Endothelial cell of umbilical vein (primary cell): ENCODE results near the gene ARHGEF7. TPM values are rescaled to one million over a fixed set of nuclear protein-coding genes. Genes with fewer than 3 reads are reported as not detected.

ENCODE experiments used
- BruUV-seq: library from RNA; stranded (reverse); fragments of 400-500 nt; replicated peaks from 2 replicates; lab custom pipeline; 2021; lab: Mats Ljungman, UMichigan
- CTCF ChIA-PET: fragments of 300-600, 350-600 bp; sonication (Branson Sonifier 250); formaldehyde crosslinking; loops from one replicate; lab custom pipeline; 2021; ENCODE audit warnings: antibody characterized with exemption, inconsistent platforms; lab: Charles Lee
- POLR2A ChIA-PET: fragments of 300-600, 350-600 bp; sonication (Branson Sonifier 250); formaldehyde crosslinking; loops from one replicate; lab custom pipeline; 2021; ENCODE audit warnings: antibody characterized with exemption, inconsistent platforms; lab: Charles Lee
- DNase-seq: peaks from one replicate; pipeline ENCODE4 v3.0.0-alpha.2; 2011; ENCODE audit warnings: low read depth, low spot score
- FAIRE-seq: peaks from 2 replicates; lab custom pipeline; 2011; peaks lifted over from hg19 to GRCh38; lab: Jason Lieb, UNC
- H2AFZ ChIP-seq: 2 replicates; pipeline ENCODE4 v1.6.0; 2012; ENCODE audit warnings: low read depth, low read length, control low read depth, inconsistent platforms
- H3K27ac ChIP-seq: 2 replicates; pipeline ENCODE4 v1.5.1; 2011; ENCODE audit warnings: low read depth, mild to moderate bottlenecking, control low read depth, low read length, moderate library complexity; ENCODE audit not compliant: insufficient read depth
- H3K27me3 ChIP-seq, 2 experiments: 2 replicates each; pipeline versions ENCODE4 v1.6.0 to v1.6.1; 2011; ENCODE audit warnings: low read length in 2 of 2, mixed read lengths in 1 of 2; ENCODE audit not compliant: control insufficient read depth in 2 of 2, insufficient read depth in 2 of 2
- H3K36me3 ChIP-seq, 2 experiments: 2 replicates in 1 of 2; 3 replicates in 1 of 2; pipeline ENCODE4 v1.5.1; 2011; ENCODE audit warnings: low read length in 2 of 2, mild to moderate bottlenecking in 1 of 2, moderate library complexity in 1 of 2; ENCODE audit not compliant: control insufficient read depth in 2 of 2, insufficient read depth in 2 of 2; ENCODE audit errors: extremely low read depth in 1 of 2
- H3K4me1 ChIP-seq: 3 replicates; pipeline ENCODE4 v1.5.1; 2011; ENCODE audit warnings: mild to moderate bottlenecking, low read length; ENCODE audit not compliant: control insufficient read depth, insufficient read depth; ENCODE audit errors: extremely low read depth
- H3K4me2 ChIP-seq: 2 replicates; pipeline ENCODE4 v1.6.1; 2011; ENCODE audit warnings: low read length, control low read depth, mixed read lengths; ENCODE audit not compliant: insufficient read depth
- H3K4me3 ChIP-seq, 3 experiments: fragments of 200-600 bp in 1 of 3; sonication (generic), shearing (Covaris generic) in 1 of 3; replicated peaks in 1 of 3; 2 replicates each; pipeline ENCODE4 v1.5.1; 2011 to 2016; ENCODE audit warnings: control low read depth in 3 of 3, low read length in 3 of 3, mild to moderate bottlenecking in 2 of 3, inconsistent platforms in 1 of 3, low read depth in 1 of 3, moderate library complexity in 1 of 3; ENCODE audit not compliant: insufficient read depth in 1 of 3
- H3K79me2 ChIP-seq: 2 replicates; pipeline ENCODE4 v1.6.0; 2012; ENCODE audit warnings: low read length, inconsistent platforms; ENCODE audit not compliant: control insufficient read depth, insufficient read depth
- H3K9ac ChIP-seq: replicated peaks from 2 replicates; pipeline ENCODE3; 2011; ENCODE audit warnings: low read length, control low read depth; ENCODE audit not compliant: insufficient read depth; ENCODE audit errors: extremely low read depth
- H3K9me1 ChIP-seq: replicated peaks from 3 replicates; pipeline ENCODE4 v1.6.0; 2011; ENCODE audit warnings: mild to moderate bottlenecking, low read length; ENCODE audit not compliant: control insufficient read depth, insufficient read depth; ENCODE audit errors: extremely low read depth
- H3K9me3 ChIP-seq: replicated peaks from 2 replicates; pipeline ENCODE4 v1.5.1; 2012; ENCODE audit warnings: low read length, inconsistent platforms; ENCODE audit not compliant: control insufficient read depth, insufficient read depth
- H4K20me1 ChIP-seq: replicated peaks from 2 replicates; pipeline ENCODE3; 2011; ENCODE audit warnings: mild to moderate bottlenecking, low read length; ENCODE audit not compliant: control insufficient read depth, insufficient read depth; ENCODE audit errors: extremely low read depth
- CTCF ChIP-seq, 2 donors: IDR thresholded peaks; 1 replicate in 1 of 2; 2 replicates in 1 of 2; pipeline ENCODE4 v1.5.1; 2011; ENCODE audit warnings: low read length in 2 of 2, mild to moderate bottlenecking in 2 of 2, moderate library complexity in 2 of 2, control low read depth in 1 of 2, inconsistent platforms in 1 of 2, low read depth in 1 of 2; ENCODE audit not compliant: insufficient read depth in 1 of 2; ENCODE audit errors: extremely low read depth in 1 of 2
- EZH2 ChIP-seq: IDR thresholded peaks from 2 replicates; pipeline ENCODE4 v1.6.1; 2012; ENCODE audit warnings: borderline replicate concordance, low read depth, mild to moderate bottlenecking, moderate library complexity, low read length, inconsistent platforms; ENCODE audit not compliant: severe bottlenecking
- FOS ChIP-seq: IDR thresholded peaks from 2 replicates; pipeline ENCODE4 v1.6.1; 2011; ENCODE audit warnings: mild to moderate bottlenecking, low read length, moderate library complexity, borderline replicate concordance; ENCODE audit not compliant: insufficient read depth
- GATA2 ChIP-seq: IDR thresholded peaks from 2 replicates; pipeline ENCODE4 v1.7.0; 2011; ENCODE audit warnings: low read depth, mild to moderate bottlenecking, moderate library complexity, mixed read lengths, low read length; ENCODE audit not compliant: insufficient read length, insufficient read depth
- JUN ChIP-seq: IDR thresholded peaks from 2 replicates; pipeline ENCODE4 v1.6.1; 2011; ENCODE audit warnings: borderline replicate concordance, low read depth; ENCODE audit not compliant: insufficient read length, insufficient read depth
- MAX ChIP-seq: IDR thresholded peaks from 2 replicates; pipeline ENCODE4 v1.6.1; 2011; ENCODE audit not compliant: insufficient read depth, insufficient read length
- MYC ChIP-seq: IDR thresholded peaks from one replicate; pipeline ENCODE4 v1.6.1; 2011; ENCODE audit warnings: mild to moderate bottlenecking, low read depth, low read length
- POLR2A ChIP-seq: IDR thresholded peaks from 2 replicates; pipeline ENCODE4 v1.6.1; 2012; ENCODE audit warnings: low read depth, mild to moderate bottlenecking, control low read depth, low read length
- POLR2AphosphoS5 ChIP-seq: IDR thresholded peaks from 2 replicates; pipeline ENCODE4 v1.6.1; 2012; ENCODE audit warnings: low read depth, mild to moderate bottlenecking, control low read depth, low read length, moderate library complexity; ENCODE audit not compliant: insufficient read depth
- dilution Hi-C: fragments of 300-500 bp; cut with MboI; formaldehyde crosslinking; loops from one replicate; pipeline ENCODE4 v1.15.0; 2019; ENCODE audit warnings: low sequenced_read_pairs; ENCODE audit not compliant: extremely low pct_ligation_motif_present
- intact Hi-C: fragments of 100-400 bp; cut with micrococcal nuclease; formaldehyde crosslinking; loops from one replicate; pipeline ENCODE4 v1.10.0; 2022
- polyA plus RNA-seq, 4 experiments: library from polyadenylated mRNA; depleted of rRNA in 3 of 4; stranded (reverse) in 3 of 4; unstranded in 1 of 4; fragments of >200 nt; gene quantifications; 2 replicates each; pipeline versions ENCODE4 v1.2.1 to v1.2.3, GENCODE V29; 2011 to 2012; ENCODE audit warnings: missing spikeins in 1 of 4
- total RNA-seq: library from RNA; stranded (reverse); gene quantifications from 2 replicates; pipeline ENCODE4 v1.2.3, GENCODE V29; 2021

ARHGEF7 gene
- total and polyA plus RNA-seq, 2 donors (not counting 3 experiments of a cell fraction or from before 2014, with no cell fraction given), result 94.9 to 155 TPM

GRCh38 chr13:111336666-111337065 lies 221.6 kb downstream of the ARHGEF7 start:
- ChIA-PET POLR2A (no interaction called here), CTCF (no interaction called here)
- FAIRE-seq (no peak), DNase-seq (no peak)
- Histone ChIP-seq H3K9ac (no peak overlapping the region), H3K4me1 (no peaks in the 10 kb centered on the region), H4K20me1 (no peaks in the 10 kb centered on the region), H3K9me3 (no peaks in the 10 kb centered on the region), H3K27me3 (no peaks in the 10 kb centered on the region), H3K27ac (no peak overlapping the region), H3K4me2 (no peak overlapping the region), H3K9me1 (no peaks in the 10 kb centered on the region), H2AFZ (no peak overlapping the region), H3K4me3 (no peak overlapping the region), H3K36me3 (no peaks in the 10 kb centered on the region), H3K79me2 (no peaks in the 10 kb centered on the region)
- intact Hi-C loops (no loop called here), dilution Hi-C loops (no loop called here)
- TF ChIP-seq JUN (no peak), MAX (no peak), POLR2AphosphoS5 (no peak), CTCF (IDR thresholded peaks at IDR 0.05; ENCODE audit: extremely low read depth in 1 of 2, insufficient read depth in 1 of 2, low read depth in 1 of 2, low read length in 2 of 2) (no peak), EZH2 (no peak), MYC (no peak), GATA2 (no peak), POLR2A (no peak), FOS (no peak)
- no TSS peak for BruUV-seq
